Karpas-422 (cell line): ENCODE data around the gene PDLIM3. TPM values are rescaled to one million over a fixed set of nuclear protein-coding genes. Genes with fewer than 3 reads are reported as not detected.

Experiments
- DNase-seq: peaks from one replicate; pipeline ENCODE4 v3.0.0-alpha.2; 2015
- H2AFZ ChIP-seq: fragments of 200-600 bp; sonication (generic); 2 replicates; pipeline ENCODE4 v1.6.1; 2014; ENCODE audit warnings: antibody characterized with exemption, low read length, mixed read lengths
- H3K27ac ChIP-seq: fragments of 200-600 bp; sonication (generic); 2 replicates; pipeline ENCODE4 v1.5.1; 2014; ENCODE audit warnings: mild to moderate bottlenecking, low read length, moderate library complexity
- H3K27me3 ChIP-seq: fragments of 200-600 bp; sonication (generic); 2 replicates; pipeline ENCODE4 v1.6.1; 2014; ENCODE audit warnings: low read length, mixed read lengths
- H3K36me3 ChIP-seq: fragments of 200-600 bp; sonication (generic); 2 replicates; pipeline ENCODE4 v1.6.1; 2014; ENCODE audit warnings: low read length, mixed read lengths; ENCODE audit not compliant: insufficient read depth
- H3K4me1 ChIP-seq: fragments of 200-600 bp; sonication (generic); 2 replicates; pipeline ENCODE4 v1.6.1; 2014; ENCODE audit warnings: mild to moderate bottlenecking, low read length, mixed read lengths
- H3K4me2 ChIP-seq: fragments of 200-600 bp; sonication (generic); 2 replicates; pipeline ENCODE4 v1.6.1; 2014; ENCODE audit warnings: low read length, low read depth, mild to moderate bottlenecking; ENCODE audit not compliant: poor library complexity, severe bottlenecking
- H3K4me3 ChIP-seq: fragments of 200-600 bp; sonication (generic); 2 replicates; pipeline ENCODE4 v1.5.1; 2014; ENCODE audit warnings: mild to moderate bottlenecking, antibody characterized with exemption, low read length, mixed read lengths
- H3K79me2 ChIP-seq: fragments of 200-600 bp; sonication (generic); 2 replicates; pipeline ENCODE4 v1.6.1; 2014; ENCODE audit warnings: mild to moderate bottlenecking, low read length, mixed read lengths
- H3K9ac ChIP-seq: fragments of 200-600 bp; sonication (generic); 2 replicates; pipeline ENCODE4 v1.6.0; 2014; ENCODE audit warnings: low read length
- H3K9me2 ChIP-seq: fragments of 200-600 bp; sonication (generic), shearing (Covaris generic); replicated peaks from 2 replicates; pipeline ENCODE4 v1.6.0; 2014; ENCODE audit warnings: mild to moderate bottlenecking, low read length, moderate library complexity; ENCODE audit not compliant: insufficient read depth
- H3K9me3 ChIP-seq: fragments of 300-700, 200-600 bp; sonication (generic); 2 replicates; pipeline ENCODE4 v1.6.1; 2014; ENCODE audit warnings: low read length, mixed read lengths
- H4K20me1 ChIP-seq: fragments of 200-600 bp; sonication (generic); 2 replicates; pipeline ENCODE4 v1.6.1; 2014; ENCODE audit warnings: mild to moderate bottlenecking, antibody characterized with exemption, low read length, low read depth; ENCODE audit not compliant: insufficient read depth
- total RNA-seq: library from RNA; depleted of rRNA; stranded (reverse); fragments of >200 nt; shearing (Covaris generic); gene quantifications from 2 replicates; pipeline ENCODE4 v1.2.3, GENCODE V29; 2014; ENCODE audit warnings: low replicate concordance

Gene PDLIM3
- total RNA-seq, 1 experiment from 2014 or later = not detected

- Histone ChIP-seq H3K4me2 (no peak overlapping the region), H3K4me3 (no peak overlapping the region), H4K20me1 (no peaks in the 10 kb centered on the region), H2AFZ (no peak overlapping the region), H3K9ac (no peak overlapping the region), H3K4me1 (no peaks in the 10 kb centered on the region), H3K9me3 (no peaks in the 10 kb centered on the region), H3K79me2 (no peaks in the 10 kb centered on the region), H3K36me3 (no peaks in the 10 kb centered on the region), H3K27me3 (no peaks in the 10 kb centered on the region), H3K9me2 (no peaks in the 10 kb centered on the region), H3K27ac (no peak overlapping the region)
- DNase-seq = no peak
These were observed 24.5 kb downstream of the PDLIM3 start for GRCh38 chr4:185510806-185511205.

- Histone ChIP-seq H3K4me1 (no peaks in the 10 kb centered on the region), H4K20me1 (no peaks in the 10 kb centered on the region), H3K4me2 (no peak overlapping the region), H3K79me2 (no peaks in the 10 kb centered on the region), H3K4me3 (no peak overlapping the region), H3K36me3 (no peaks in the 10 kb centered on the region), H3K9me3 (no peaks in the 10 kb centered on the region), H3K27ac (no peak overlapping the region), H3K9ac (no peak overlapping the region), H2AFZ (no peak overlapping the region), H3K27me3 (no peaks in the 10 kb centered on the region), H3K9me2 (no peaks in the 10 kb centered on the region)
- DNase-seq = no peak
These were observed 27.1 kb downstream of the PDLIM3 start for GRCh38 chr4:185508181-185508580.

DNA sequence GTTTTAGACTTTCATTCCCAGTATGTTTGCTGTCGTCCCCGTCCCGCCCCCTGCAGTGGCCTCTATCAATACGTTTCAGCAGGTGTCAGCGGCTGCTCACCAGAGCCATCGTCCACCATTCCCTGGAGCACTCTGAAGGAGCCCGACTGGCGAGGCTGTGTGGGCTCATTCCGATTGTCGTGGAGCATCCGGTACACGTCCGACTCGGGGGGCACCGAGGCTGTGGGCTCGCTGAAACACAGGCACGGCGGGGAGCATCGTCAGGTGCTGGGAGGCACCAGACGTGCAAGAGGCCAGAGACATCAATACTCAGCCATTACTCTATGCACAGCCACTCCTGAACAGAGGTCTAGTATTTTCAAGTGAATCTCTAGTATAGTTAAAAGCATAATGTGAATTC is 28.9 kb downstream of the PDLIM3 start:
- Histone ChIP-seq H3K9ac (no peak overlapping the region), H3K4me3 (no peak overlapping the region), H4K20me1 (no peaks in the 10 kb centered on the region), H3K4me1 (no peaks in the 10 kb centered on the region), H3K27me3 (no peaks in the 10 kb centered on the region), H3K79me2 (no peaks in the 10 kb centered on the region), H3K9me2 (no peaks in the 10 kb centered on the region), H3K9me3 (no peaks in the 10 kb centered on the region), H3K27ac (no peak overlapping the region), H3K4me2 (no peak overlapping the region), H3K36me3 (no peaks in the 10 kb centered on the region), H2AFZ (no peak overlapping the region)
- DNase-seq = no peak

GRCh38 chr4:185504098-185505047 is 30.9 kb downstream of the PDLIM3 start:
- Histone ChIP-seq H3K27me3 (no peaks in the 10 kb centered on the region), H3K9ac (no peak overlapping the region), H3K4me2 (no peak overlapping the region), H2AFZ (no peak overlapping the region), H3K4me1 (no peaks in the 10 kb centered on the region), H3K36me3 (no peaks in the 10 kb centered on the region), H3K4me3 (no peak overlapping the region), H3K9me3 (no peaks in the 10 kb centered on the region), H4K20me1 (no peaks in the 10 kb centered on the region), H3K79me2 (no peaks in the 10 kb centered on the region), H3K9me2 (no peaks in the 10 kb centered on the region), H3K27ac (no peak overlapping the region)
- no peak for DNase-seq

GRCh38 chr4:185502386-185502785 is 32.9 kb downstream of the PDLIM3 start:
- Histone ChIP-seq H4K20me1 (no peaks in the 10 kb centered on the region), H3K79me2 (no peaks in the 10 kb centered on the region), H3K27ac (no peak overlapping the region), H3K9me2 (no peaks in the 10 kb centered on the region), H2AFZ (no peak overlapping the region), H3K9me3 (no peaks in the 10 kb centered on the region), H3K36me3 (no peaks in the 10 kb centered on the region), H3K4me3 (no peak overlapping the region), H3K4me1 (no peaks in the 10 kb centered on the region), H3K9ac (no peak overlapping the region), H3K27me3 (no peaks in the 10 kb centered on the region), H3K4me2 (no peak overlapping the region)
- no peak for DNase-seq

DNA sequence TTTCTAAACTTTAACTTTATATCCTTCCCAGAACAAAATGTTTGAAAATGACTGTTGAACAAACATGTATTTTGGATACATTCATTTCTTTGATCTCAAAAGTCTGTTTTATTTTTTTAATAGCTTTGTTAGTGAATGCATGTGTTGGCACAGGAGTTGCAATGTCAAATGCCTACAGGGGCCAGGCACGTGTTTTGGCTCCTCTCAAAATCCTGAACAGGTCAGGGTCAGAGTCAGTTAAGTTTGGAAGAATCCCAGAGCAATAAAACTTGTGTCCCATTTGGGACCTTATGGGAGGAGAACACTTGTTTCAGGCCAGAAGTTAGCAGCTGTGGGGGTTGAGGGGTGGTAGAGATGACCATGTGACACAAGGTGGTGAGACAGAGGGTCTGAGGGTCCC is 34.7 kb downstream of the PDLIM3 start:
- Histone ChIP-seq H2AFZ (no peak overlapping the region), H3K27ac (no peak overlapping the region), H3K4me1 (no peaks in the 10 kb centered on the region), H3K27me3 (no peaks in the 10 kb centered on the region), H3K9me2 (no peaks in the 10 kb centered on the region), H3K79me2 (no peaks in the 10 kb centered on the region), H3K4me3 (no peak overlapping the region), H4K20me1 (no peaks in the 10 kb centered on the region), H3K36me3 (no peaks in the 10 kb centered on the region), H3K4me2 (no peak overlapping the region), H3K9me3 (no peaks in the 10 kb centered on the region), H3K9ac (no peak overlapping the region)
- no peak for DNase-seq

DNA sequence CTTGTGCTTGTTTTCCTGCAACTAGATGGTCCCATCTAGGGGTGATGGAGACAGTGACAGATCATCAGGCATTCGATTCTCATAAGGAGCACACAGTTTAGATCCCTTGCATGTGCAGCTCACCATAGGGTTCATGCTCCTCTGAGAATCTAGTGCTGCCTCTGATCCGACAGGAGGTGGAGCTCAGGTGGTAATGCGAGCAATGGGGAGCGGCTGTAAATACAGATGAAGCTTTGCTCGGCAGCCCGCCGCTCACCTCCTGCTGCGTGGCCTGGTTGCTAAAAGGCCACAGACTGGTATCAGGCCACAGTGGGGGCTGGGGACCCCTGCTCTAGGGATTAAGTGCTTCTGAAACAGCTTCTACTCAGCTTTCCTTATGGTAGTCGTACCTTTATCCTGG is 35.3 kb downstream of the PDLIM3 start:
- Histone ChIP-seq H3K4me2 (no peak overlapping the region), H4K20me1 (no peaks in the 10 kb centered on the region), H3K9me2 (no peaks in the 10 kb centered on the region), H3K79me2 (no peaks in the 10 kb centered on the region), H2AFZ (no peak overlapping the region), H3K27me3 (no peaks in the 10 kb centered on the region), H3K4me1 (no peaks in the 10 kb centered on the region), H3K9me3 (no peaks in the 10 kb centered on the region), H3K9ac (no peak overlapping the region), H3K36me3 (no peaks in the 10 kb centered on the region), H3K27ac (no peak overlapping the region), H3K4me3 (no peak overlapping the region)
- no peak for DNase-seq

DNA sequence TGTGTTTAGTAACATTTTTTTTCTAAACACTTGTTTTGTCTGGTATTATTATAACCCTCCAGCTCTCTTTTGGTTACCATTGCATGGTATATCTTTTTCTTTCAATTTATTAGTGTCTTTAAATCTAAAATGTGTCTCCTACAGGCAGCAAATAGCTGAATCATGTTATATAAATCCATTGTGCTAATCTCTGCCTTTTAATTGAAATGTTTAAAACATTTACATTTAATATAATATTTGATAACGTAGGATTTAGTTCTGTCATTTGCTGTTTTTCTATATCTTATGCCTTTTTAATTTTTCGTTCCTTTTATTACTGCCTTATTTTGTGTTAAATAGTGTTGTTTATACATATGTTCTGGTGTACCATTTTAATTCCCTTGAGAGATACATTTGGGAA is 46.7 kb downstream of the PDLIM3 start:
- Histone ChIP-seq H3K4me2 (no peak overlapping the region), H2AFZ (no peak overlapping the region), H3K9me2 (no peaks in the 10 kb centered on the region), H3K36me3 (no peaks in the 10 kb centered on the region), H3K9ac (no peak overlapping the region), H3K27me3 (no peaks in the 10 kb centered on the region), H3K9me3 (no peaks in the 10 kb centered on the region), H3K27ac (no peak overlapping the region), H3K4me3 (no peak overlapping the region), H3K79me2 (no peaks in the 10 kb centered on the region), H3K4me1 (no peaks in the 10 kb centered on the region), H4K20me1 (no peaks in the 10 kb centered on the region)
- no peak for DNase-seq
